ENCODE data around the gene PLEKHO2. TPM values are rescaled to one million over a fixed set of nuclear protein-coding genes. Genes with fewer than 3 reads are reported as not detected.
A peak's percentile ranks its signal among the peaks of the same experiment; 100 is the strongest.

Gene PLEKHO2
- total and polyA plus RNA-seq, 10 of the 15 experiments (the other 5 are each of a cell fraction or from before 2014, with no cell fraction given): 1.4 to 25.6 (median 20.5) TPM

GRCh38 chr15:64883997-64884511 is 42.3 kb downstream of the PLEKHO2 start:
- peak; percentile 92 for ATAC-seq
- BruUV-seq (replicated peaks): no TSS peak
- Histone ChIP-seq H3K27ac (ENCODE audit: control insufficient read depth, insufficient read depth) (peak overlapping the region; percentile 85), H3K9ac (ENCODE audit: control insufficient read depth, insufficient read depth, low read length) (peak overlapping the region; percentile 47), H3K79me2 (ENCODE audit: control insufficient read depth, insufficient read depth, low read length) (no peaks in the 10 kb centered on the region), H3K4me2 (ENCODE audit: control insufficient read depth, insufficient read depth) (peak overlapping the region; percentile 67), H3K36me3 (ENCODE audit: control insufficient read depth in 2 of 2, insufficient read depth in 2 of 2, low read length in 1 of 2) (no peaks in the 10 kb centered on the region), H2AFZ (ENCODE audit: control insufficient read depth, low read depth, low read length) (peak overlapping the region; percentile 26; the same call in 1 of the 2 replicates), H3K27me3 (replicated peaks in 1 of 2; ENCODE audit: control insufficient read depth in 2 of 2, insufficient read depth in 2 of 2, low read length in 1 of 2) (no peaks in the 10 kb centered on the region), H4K20me1 (ENCODE audit: control insufficient read depth, insufficient read depth) (no peaks in the 10 kb centered on the region), H3K4me1 (ENCODE audit: control insufficient read depth, insufficient read depth, low read length) (peaks cover 30% of the 10 kb centered on the region), H3K9me3 (replicated peaks; ENCODE audit: control insufficient read depth, insufficient read depth, low read length) (no peaks in the 10 kb centered on the region), H3K4me3 (no peak overlapping the region)
- in situ Hi-C loops (cut with MboI) (loop anchor here (25.0 kb wide), 1 partner anchor 1397 kb away; no protein-coding TSS in a partner anchor), intact Hi-C loops (cut with micrococcal nuclease; ENCODE audit: unreplicated experiment) (no loop called here)
- peak; percentile 79 for DNase-seq (ENCODE audit: low read depth, low spot score)
- ChIA-PET CTCF (interaction anchor here (1.4 to 5.7 kb wide), 5 partner anchors 10 to 74 kb away, joined by 3 to 72 read pairs (median 13); no protein-coding TSS in a partner anchor), SMC1A (ENCODE audit: uncharacterized antibody, unreplicated experiment) (interaction anchor here (0.6 to 5.6 kb wide), 12 partner anchors 10 to 74 kb away, joined by 3 to 118 read pairs (median 6); no protein-coding TSS in a partner anchor), RAD21 (ENCODE audit: unreplicated experiment) (interaction anchor here (0.8 to 5.3 kb wide), 10 partner anchors 9 to 151 kb away, joined by 3 to 128 read pairs (median 4); no protein-coding TSS in a partner anchor), POLR2A (interaction anchor here (0.9 to 5.3 kb wide), 11 partner anchors 8 to 74 kb away, joined by 3 to 136 read pairs (median 5); no protein-coding TSS in a partner anchor)
- FAIRE-seq: no peak
- 1% methylated on average over 10 of the region's 10 CpGs for WGBS (ENCODE audit: insufficient coverage, insufficient replicate concordance, low lambda C conversion rate, missing lambda C conversion rate)
- no peak for TF ChIP-seq CEBPB (IDR thresholded peaks at IDR 0.05; ENCODE audit: borderline replicate concordance in 1 of 2, low read depth in 2 of 2, low read length in 2 of 2)
- no peak for TF ChIP-seq TCF7 (IDR thresholded peaks at IDR 0.05; ENCODE audit: borderline replicate concordance)
- peak; percentile 85 for TF ChIP-seq DPF2 (IDR thresholded peaks at IDR 0.05)
- no peak for TF ChIP-seq NFYB (IDR thresholded peaks at IDR 0.05; ENCODE audit: insufficient read depth, low read depth, low read length)
- peak; percentile 94 for TF ChIP-seq RELB (IDR thresholded peaks at IDR 0.05; ENCODE audit: low read depth)
- no peak for TF ChIP-seq MEF2A (IDR thresholded peaks at IDR 0.05; ENCODE audit: insufficient read depth, low read depth, low read length)
- peak; percentile 76 for TF ChIP-seq RELA (IDR thresholded peaks at IDR 0.05; ENCODE audit: borderline replicate concordance, partially characterized antibody)
- TF ChIP-seq SPI1 (IDR thresholded peaks at IDR 0.05; ENCODE audit: borderline replicate concordance, insufficient read depth, low read depth, low read length): peak; percentile 71
- TF ChIP-seq SIN3A (IDR thresholded peaks at IDR 0.05; ENCODE audit: low read depth, low read length): no peak
- TF ChIP-seq ZZZ3 (IDR thresholded peaks at IDR 0.05; ENCODE audit: control insufficient read depth, insufficient read length, low read depth): no peak
- peak; percentile 73 for TF ChIP-seq SKIL (IDR thresholded peaks at IDR 0.05; ENCODE audit: low read depth, poor library complexity, severe bottlenecking)
- peak; percentile 98 for TF ChIP-seq IKZF1 (conservative IDR thresholded peaks at IDR 0.05)
- no peak for TF ChIP-seq SMARCA5 (IDR thresholded peaks at IDR 0.05)
- TF ChIP-seq ELK1 (IDR thresholded peaks at IDR 0.05; ENCODE audit: low read depth, low read length): no peak
- TF ChIP-seq ESRRA (IDR thresholded peaks at IDR 0.05; ENCODE audit: low read length): no peak
- TF ChIP-seq HSF1 (IDR thresholded peaks at IDR 0.05; ENCODE audit: low read depth, low read length): no peak
- peak; percentile 97 for TF ChIP-seq EED (IDR thresholded peaks at IDR 0.05; ENCODE audit: low read depth)
- no peak for TF ChIP-seq SIX5 (IDR thresholded peaks at IDR 0.05; ENCODE audit: low read depth, low read length, severe bottlenecking)
